Medulla oblongata (tissue), 1 donor: Measurements from ENCODE around the gene CCNT2.
"Not testable (repeated sequence)": the region's sequence is repeated elsewhere in the genome, so short reads cannot be mapped to it uniquely, and the experiment has no call there.

ENCODE experiments used
- DNase-seq: peaks from one replicate; pipeline ENCODE4 v3.0.0-alpha.2; 2015; ENCODE audit errors: extremely low spot score

CCNT2 gene

DNA sequence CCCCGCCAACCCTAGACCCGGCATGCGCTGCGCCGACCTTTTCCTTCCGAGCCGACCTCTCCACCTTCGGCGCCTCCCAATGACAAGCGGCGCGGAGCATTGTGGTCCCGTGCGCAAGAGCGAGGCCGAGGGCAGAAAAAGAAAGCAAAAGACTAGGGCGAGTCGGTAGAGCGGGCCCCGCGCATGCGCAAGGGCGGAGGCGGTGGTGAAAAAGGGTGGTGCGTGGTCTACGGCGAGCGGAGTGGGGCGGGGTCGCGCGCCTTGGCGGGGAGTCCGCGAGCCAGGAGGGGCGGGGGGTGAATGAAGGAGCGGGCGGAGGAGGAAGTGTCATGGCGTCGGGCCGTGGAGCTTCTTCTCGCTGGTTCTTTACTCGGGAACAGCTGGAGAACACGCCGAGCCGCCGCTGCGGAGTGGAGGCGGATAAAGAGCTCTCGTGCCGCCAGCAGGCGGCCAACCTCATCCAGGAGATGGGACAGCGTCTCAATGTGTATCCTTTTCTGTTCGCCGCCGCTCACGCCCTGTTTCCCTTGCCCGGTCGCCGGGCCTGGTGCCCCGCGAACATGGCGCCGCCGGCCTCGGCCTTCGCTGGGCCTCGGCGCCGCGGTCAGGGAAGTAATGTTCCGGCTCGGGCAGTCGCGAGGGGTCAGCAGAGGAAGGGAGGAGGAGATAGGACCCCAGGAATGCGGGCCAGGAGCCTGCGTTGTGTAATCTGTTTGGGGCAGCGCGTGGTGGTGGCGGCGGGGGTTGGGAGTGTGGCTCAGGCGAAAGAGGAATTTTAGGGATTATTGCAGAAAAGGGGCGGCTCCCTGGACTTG, at the start of gene CCNT2:
TSS of gene CCNT2 (plus strand) at position 297 of the 815 bp plus-strand sequence. CDS start at position 330, 33 bp downstream.
- DNase-seq, result peak; percentile 99

GRCh38 chr2:134869946-134870736, 48.5 kb upstream of the CCNT2 start:
- peak; percentile 34 for DNase-seq

- no peak for DNase-seq
These were observed 45.5 kb upstream of the CCNT2 start for GRCh38 chr2:134873152-134873551.

GRCh38 chr2:134875309-134875708, 43.3 kb upstream of the CCNT2 start:
- no peak for DNase-seq

DNA sequence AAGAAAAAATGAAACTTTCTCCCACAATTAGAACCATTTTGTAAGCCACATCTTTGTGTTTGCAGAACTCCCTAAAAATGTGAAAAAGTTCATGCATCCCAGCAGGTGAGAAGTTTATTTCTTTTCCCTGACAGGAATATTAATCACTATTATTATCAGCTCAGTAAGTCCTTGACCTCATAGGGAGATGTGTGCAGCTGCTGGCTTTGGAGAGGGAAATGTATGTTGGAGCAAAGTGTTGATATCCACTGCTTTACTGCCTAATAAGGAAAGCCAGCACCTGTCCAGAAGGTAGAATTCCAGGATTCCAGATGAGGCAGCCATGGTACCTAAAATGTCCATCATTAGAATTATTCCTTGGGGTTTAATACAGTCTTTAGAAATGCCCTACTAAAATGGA, 35.8 kb upstream of the CCNT2 start:
- DNase-seq, result no peak

GRCh38 chr2:134883552-134884293, 34.9 kb upstream of the CCNT2 start:
- DNase-seq, result no peak

- no peak for DNase-seq
These were observed 34.2 kb upstream of the CCNT2 start for GRCh38 chr2:134884435-134884834.

DNA sequence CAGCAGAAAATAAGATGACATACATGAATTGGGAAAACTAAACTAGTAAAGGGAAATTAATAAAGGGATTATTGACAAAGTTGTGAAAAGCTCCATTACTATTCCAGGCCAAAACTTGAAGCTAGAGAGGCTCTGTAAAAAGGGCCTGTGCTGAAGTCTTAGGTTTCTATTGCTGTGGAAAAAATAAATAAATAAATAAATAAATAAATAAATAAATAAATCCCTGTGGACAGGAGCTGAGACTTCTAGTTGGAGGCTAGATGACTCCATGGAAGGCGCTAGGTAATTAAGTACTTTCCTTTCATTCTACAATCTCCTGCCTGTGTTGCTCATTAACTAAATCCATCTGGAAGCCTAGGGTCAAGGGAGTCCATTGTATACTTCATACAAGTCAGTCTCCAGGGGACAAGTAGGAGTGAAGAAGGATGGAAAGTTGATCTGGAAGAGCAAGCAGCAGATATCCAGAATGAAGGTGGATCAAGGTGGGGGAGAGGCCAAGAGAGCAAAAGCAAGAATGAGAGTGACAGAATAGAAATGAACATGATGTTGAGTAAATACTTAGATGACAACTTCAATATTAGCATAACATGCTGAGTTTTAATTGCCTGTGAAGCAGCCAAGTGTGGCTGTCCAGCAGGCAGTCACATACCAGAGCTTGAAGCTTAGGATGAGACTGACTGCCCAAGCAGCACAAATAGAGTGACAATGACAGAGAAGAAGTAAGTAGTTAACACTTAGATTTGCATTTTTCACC, 26.2 kb upstream of the CCNT2 start:
- DNase-seq, result no peak

- no peak for DNase-seq
These were observed 20.7 kb upstream of the CCNT2 start for GRCh38 chr2:134897932-134898331.

DNA sequence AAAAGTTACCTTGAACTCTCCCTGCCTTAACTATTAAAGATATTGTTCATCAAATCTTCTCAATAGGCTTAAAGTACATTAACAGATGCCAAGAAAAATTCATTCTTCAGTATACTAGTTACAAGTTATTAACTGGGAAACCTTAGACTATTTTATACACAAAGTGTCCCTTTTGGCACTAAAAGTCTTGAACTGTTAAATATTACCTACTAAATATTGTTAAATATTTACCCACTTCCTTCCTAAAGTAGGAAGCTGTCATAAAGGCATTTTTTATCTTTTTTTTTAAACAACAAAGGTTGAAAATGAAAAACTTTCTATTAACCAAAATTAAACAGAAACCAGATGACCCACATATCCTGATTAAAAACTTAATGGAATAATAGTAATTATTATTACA, 19.4 kb upstream of the CCNT2 start:
- DNase-seq, result no peak

DNA sequence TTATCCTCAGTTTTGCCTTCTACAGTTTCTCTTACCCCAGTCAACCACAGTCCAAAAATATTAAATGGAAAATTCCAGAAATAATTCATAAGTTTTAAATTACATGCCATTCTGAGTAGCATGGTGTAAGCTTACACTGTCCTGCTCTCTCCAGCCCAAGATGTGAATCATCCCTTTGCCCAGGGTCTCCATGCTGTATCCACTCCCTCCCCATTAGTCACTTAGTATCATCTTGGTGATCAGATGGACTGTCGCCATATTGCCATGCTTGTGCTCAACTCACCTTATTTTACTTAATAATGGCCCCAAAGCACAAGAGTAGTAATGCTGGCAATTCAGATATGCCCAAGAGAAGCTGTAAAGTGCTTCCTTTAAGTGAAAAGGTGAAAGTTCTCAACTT, 18.5 kb upstream of the CCNT2 start:
- DNase-seq, result no peak

GRCh38 chr2:134903701-134904100, 14.9 kb upstream of the CCNT2 start:
- DNase-seq, result not testable (repeated sequence)

GRCh38 chr2:134905168-134905567, 13.5 kb upstream of the CCNT2 start:
- DNase-seq, result no peak

GRCh38 chr2:134906726-134907125, 11.9 kb upstream of the CCNT2 start:
- no peak for DNase-seq

DNA sequence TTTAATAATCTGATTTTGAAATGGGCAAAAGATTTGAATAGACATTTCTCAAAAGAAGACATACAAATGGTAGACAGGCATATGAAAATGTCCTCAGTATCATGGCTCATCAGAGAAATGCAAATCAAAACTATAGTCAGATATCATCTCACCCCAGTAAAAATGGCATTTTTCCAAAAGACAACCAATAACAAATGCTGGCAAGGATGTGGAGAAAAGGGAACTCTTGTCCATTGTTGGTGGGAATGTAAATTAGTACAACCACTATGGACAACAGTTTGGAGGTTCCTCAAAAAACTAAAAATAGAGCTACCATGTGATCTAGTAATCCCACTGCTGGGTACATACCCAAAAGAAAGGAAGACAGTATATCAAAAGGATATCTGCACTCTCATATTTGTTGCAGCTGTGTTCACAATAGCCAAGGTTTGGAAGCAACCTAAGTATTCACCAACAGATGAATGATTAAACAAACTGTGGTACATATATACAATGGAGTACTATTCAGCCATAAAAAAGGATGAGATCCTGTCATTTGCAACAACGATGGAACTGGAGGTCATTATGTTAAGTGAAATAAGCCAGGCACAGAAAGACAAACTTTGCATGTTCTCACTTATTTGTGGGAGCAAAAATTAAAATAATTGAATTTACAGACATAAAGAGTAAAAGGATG, 11.0 kb upstream of the CCNT2 start:
- DNase-seq, result not testable (repeated sequence)

- no peak for DNase-seq
These were observed 7.7 kb upstream of the CCNT2 start for GRCh38 chr2:134910763-134911399.

DNA sequence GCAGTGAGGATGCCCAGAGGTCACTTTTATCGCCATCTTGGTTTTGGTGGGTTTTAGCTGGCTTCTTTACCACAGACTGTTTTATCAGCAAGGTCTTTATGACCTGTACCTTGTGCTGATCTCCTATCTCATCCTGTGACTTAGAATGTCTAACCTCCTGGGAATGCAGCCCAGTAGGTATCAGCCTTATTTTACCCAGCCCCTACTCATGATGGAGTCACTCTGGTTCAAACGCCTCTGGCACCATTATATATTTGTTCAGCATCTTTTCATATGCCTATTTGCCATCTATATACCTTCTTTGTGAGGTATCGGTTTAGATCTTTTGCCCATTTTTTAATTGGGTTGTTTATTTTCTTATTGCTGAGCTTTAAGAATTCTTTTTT, 7.2 kb upstream of the CCNT2 start:
- no peak for DNase-seq

DNA sequence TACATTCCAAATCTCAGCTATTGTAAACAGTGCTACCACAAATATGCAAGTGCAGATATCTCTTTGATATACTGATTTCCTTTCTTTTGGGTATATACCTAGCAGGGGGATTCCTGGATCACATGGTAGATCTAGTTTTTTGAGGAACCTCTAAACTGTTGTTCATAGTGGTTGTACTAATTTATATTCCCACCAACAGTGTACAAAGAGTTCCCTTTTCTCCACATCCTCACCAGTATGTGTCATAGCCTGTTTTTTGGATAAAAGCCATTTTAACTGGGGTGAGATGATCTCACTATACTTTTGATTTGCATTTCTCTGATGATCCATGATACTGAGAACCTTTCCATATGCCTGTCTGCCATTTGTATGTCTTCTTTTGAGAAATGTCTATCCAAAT, 6.3 kb upstream of the CCNT2 start:
- DNase-seq, result no peak

DNA sequence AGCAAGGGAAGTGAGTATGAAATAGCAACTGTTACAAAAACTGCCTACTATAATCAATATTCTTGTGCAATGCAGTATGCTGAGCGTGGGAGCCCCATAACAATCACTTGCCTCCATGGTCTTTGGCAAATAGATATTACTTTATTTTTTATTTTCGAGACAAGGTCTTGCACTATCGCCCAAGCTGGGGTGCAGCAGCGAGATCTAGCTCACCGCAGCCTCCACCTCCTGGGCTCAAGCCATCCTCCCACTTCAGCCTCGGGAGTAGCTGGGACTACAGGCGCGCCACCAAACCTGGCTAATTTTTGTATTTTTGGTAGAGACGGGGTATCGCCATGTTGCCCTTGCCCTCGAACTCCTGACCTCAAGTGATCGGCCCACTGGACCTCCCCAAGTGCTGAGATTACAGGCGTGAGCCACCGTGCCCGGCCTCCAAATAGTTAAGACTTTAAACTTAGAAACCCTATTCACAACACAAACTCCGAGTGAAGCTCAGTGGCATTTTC, 1.2 kb upstream of the CCNT2 start:
- no peak for DNase-seq

DNA sequence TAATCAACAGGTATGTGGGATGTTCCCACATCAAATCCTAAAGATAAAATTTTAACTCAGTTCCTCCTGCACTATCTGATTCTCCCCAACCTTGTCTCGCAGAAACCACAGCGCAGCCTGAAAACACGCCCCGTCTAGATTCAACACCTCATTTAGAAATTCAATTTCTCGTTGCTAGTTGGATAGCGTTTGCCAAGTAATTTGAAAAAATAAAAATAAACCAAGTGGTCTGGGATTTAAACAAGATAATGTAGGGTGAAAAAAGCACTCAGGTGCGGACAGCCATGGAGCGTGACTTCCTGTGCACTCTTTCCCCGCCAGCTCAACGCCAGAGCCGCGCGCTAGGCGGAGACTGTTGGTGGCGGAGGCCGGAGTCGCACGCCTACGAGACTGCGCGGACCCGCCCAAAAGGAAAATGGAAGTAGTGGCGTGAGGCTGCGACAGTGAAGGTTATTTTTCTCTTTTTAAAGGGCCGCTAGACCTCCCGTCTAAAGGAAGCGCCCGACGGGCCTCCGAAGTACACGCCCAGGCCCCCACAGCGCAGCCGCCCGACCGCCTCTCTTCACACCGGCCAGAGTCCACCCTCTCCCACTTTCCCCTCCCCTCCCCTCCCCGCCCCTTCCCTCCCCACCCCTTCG, 615 bp upstream of the CCNT2 start:
- no peak for DNase-seq
